GM19023 (cell line): ENCODE results near the gene GPC2.
"Not testable (repeated sequence)": the region's sequence is repeated elsewhere in the genome, so short reads cannot be mapped to it uniquely, and the experiment has no call there.

Experiments
- ATAC-seq: cut with Tn5 transposase; IDR thresholded peaks from one replicate; pipeline ENCODE4 v1.9.1; 2021; ENCODE audit warnings: mild to moderate bottlenecking, moderate library complexity; ENCODE audit not compliant: unreplicated experiment

Gene GPC2

GRCh38 chr7:100153708-100154535 is 23.3 kb downstream of the GPC2 start:
- ATAC-seq, result no peak

GRCh38 chr7:100152937-100153666 is 24.1 kb downstream of the GPC2 start:
- ATAC-seq, result no peak

- no peak for ATAC-seq
Measured at GRCh38 chr7:100152404-100152803, 24.8 kb downstream of the GPC2 start.

GRCh38 chr7:100148559-100149328 is 28.4 kb downstream of the GPC2 start, which contains the start of gene LAMTOR4:
TSS of gene LAMTOR4 (plus strand) at chr7:100148918. CDS start at chr7:100148973, 55 bp downstream.
- peak; percentile 98 for ATAC-seq

GRCh38 chr7:100148225-100148558 is 29.0 kb downstream of the GPC2 start:
- ATAC-seq, result no peak

GRCh38 chr7:100147278-100147677 is 29.9 kb downstream of the GPC2 start:
- no peak for ATAC-seq

GRCh38 chr7:100146350-100146749 is 30.8 kb downstream of the GPC2 start:
- ATAC-seq, result not testable (repeated sequence)

- ATAC-seq, result no peak
Measured at GRCh38 chr7:100142461-100142860, 34.7 kb downstream of the GPC2 start.

- no peak for ATAC-seq
Measured at GRCh38 chr7:100141555-100141949, 35.6 kb downstream of the GPC2 start.

GRCh38 chr7:100137851-100138760 is 39.1 kb downstream of the GPC2 start:
- ATAC-seq, result no peak

GRCh38 chr7:100132697-100133151 is 44.5 kb downstream of the GPC2 start:
- ATAC-seq, result no peak

GRCh38 chr7:100132126-100132525 is 45.1 kb downstream of the GPC2 start:
- no peak for ATAC-seq

- no peak for ATAC-seq
Measured at GRCh38 chr7:100130608-100131453, 46.4 kb downstream of the GPC2 start.

- not testable (repeated sequence) for ATAC-seq
Measured at GRCh38 chr7:100130220-100130607, 47.0 kb downstream of the GPC2 start.

GRCh38 chr7:100128637-100128963 is 48.6 kb downstream of the GPC2 start:
- ATAC-seq, result no peak

GRCh38 chr7:100127866-100128636 is 49.1 kb downstream of the GPC2 start:
- no peak for ATAC-seq

- peak; percentile 69 for ATAC-seq
Measured at GRCh38 chr7:100126931-100127865, 50.0 kb downstream of the GPC2 start, which contains the start of gene MBLAC1. TSS of gene MBLAC1 (plus strand) at chr7:100126967. CDS start at chr7:100127396, 429 bp downstream.
